Skin of body (tissue), 3 donors: ENCODE data around the gene DCAF12. TPM values are rescaled to one million over a fixed set of nuclear protein-coding genes. Genes with fewer than 3 reads are reported as not detected.
"Not testable (repeated sequence)": the region's sequence is repeated elsewhere in the genome, so short reads cannot be mapped to it uniquely, and the experiment has no call there.

Experiments used
- DNase-seq: peaks from one replicate; lab custom pipeline; 2025; lab: John Stamatoyannopoulos, UW
- small RNA-seq: library from RNA; depleted of rRNA; stranded (forward); fragments of <200 nt; gene quantifications from one replicate; pipeline ENCODE3, GENCODE V24; 2014; ENCODE audit warnings: low replicate concordance
- total RNA-seq: library from RNA; depleted of rRNA; stranded (reverse); fragments of >200 nt; gene quantifications from one replicate; pipeline ENCODE4 v1.2.3, GENCODE V29; 2014

The DCAF12 gene
- total RNA-seq, 1 donor from 2014 or later, result 34.0 TPM

DNA sequence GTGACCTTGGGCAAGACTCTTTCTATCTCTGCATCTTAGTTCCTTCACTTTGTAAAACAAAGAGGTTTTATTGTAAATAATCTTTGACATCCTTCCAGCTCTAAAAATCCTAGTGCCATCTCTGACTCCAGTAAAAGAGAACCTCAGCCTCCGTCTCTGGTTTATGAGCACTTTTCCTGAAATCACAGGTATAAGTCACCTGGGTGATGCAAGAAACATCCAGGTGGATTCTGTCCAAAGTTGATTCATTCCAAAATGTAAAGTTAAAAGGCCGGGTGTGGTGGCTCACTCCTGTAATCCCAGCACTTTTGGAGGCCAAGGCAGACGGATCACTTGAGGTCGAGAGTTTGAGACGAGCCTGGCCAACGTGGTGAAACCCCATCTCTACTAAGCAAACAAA, 56.7 kb downstream of the DCAF12 start:
- no peak for DNase-seq

GRCh38 chr9:34065541-34065940, 61.0 kb downstream of the DCAF12 start:
- DNase-seq, result no peak

DNA sequence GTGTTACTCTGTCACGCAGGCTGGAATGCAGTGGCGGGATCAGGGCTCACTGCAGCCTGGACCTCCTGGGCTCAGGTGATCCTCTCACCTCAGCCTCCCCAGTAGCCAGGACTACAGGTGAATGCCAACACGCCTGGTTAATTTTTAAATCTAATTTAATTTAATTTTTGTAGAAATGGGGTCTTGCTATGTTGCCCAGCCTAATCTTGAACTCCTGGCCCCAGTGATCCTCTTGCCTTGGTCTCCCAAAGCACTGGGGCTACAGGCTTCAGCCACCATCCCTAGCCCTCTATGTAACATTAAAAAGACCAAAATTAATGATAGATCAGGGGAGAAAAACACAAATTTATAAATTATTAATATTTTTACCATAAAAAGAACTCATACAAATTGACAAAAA, 66.5 kb downstream of the DCAF12 start:
- no peak for DNase-seq

GRCh38 chr9:34059281-34059680, 67.2 kb downstream of the DCAF12 start:
- DNase-seq, result no peak

DNA sequence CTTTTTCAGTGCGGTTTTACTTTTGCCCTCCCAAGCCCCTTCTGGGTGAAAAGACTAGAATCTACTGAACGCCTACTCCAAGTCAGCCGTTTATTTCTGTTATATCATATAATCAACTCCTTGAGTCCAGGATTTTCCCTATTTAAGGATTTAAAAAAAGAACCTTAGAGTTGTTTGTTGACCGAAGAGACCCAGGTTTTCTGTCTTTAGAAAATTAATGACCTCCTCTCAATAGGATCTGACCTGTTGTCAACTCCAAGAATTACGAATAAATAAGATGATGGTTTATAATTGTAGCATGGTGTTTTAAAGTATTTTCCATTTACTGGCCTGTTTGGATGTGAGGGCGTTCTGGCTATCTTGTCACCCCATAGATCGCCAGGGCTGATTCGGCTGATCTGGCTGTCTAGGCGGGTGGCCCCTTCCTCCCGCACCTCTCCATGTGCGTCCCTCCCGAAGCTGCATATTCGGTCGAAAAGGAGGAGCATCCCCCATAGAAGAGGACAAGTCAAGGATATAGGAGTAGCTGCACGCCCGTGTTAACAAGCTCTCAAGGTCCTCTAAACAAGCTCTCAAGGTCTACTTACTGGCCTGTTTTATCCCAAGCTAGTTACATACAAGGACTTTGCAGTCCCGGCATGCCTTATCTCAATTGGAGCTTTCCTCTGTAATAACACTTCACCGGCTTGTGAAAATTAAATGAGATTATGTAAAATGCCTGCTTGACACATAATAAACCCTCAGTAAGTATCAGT, 76.7 kb downstream of the DCAF12 start:
- no peak for DNase-seq

GRCh38 chr9:34048727-34049629, 77.5 kb downstream of the DCAF12 start, which contains the start of gene UBAP2:
Gene UBAP2, minus strand, starts transcription at chr9:34048887. Its CDS starts 31,739 bp downstream, at chr9:34017148.
- peak; percentile 98 for DNase-seq

- DNase-seq, result no peak
These were observed 78.4 kb downstream of the DCAF12 start for GRCh38 chr9:34047864-34048726.

- DNase-seq, result no peak
These were observed 79.6 kb downstream of the DCAF12 start for GRCh38 chr9:34046784-34047379.

DNA sequence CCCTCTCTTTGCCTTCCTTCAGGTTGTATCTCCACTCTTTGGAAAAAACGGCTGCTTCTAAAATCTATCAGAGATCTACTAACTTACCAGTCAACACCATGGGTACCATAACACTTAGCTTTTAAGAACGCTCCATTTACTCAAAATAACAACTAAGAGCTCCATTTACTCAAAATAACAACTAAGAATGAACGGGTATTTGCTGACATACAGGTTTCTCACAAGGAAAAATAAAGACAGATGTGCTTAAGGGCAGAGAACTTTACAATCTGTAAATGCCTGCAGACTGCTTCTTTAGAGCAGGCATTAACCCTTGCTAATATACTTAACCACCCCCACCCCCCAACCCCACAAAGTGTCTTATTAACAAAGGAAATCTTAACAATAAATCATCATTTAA, 80.6 kb downstream of the DCAF12 start:
- no peak for DNase-seq

DNA sequence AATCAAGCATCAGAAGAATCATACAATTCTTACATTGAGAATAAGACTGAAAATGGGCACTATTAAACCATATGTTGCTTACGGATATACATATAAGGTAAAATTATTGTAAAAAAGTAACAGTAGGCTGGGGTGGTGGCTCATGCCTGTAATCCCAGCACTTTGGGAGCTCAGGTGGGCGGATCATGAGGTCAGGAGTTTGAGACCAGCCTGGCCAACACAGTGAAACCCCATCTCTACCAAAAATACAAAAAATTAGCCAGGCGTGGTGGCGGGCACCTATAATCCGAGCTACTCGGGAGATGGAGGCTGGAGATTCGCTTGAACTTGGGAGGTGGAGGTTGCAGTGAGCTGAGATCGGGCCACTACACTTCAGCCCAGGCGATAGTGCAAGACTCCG, 84.4 kb downstream of the DCAF12 start:
- DNase-seq, result not testable (repeated sequence)

GRCh38 chr9:34038851-34039250, 87.6 kb downstream of the DCAF12 start:
- not testable (repeated sequence) for DNase-seq

DNA sequence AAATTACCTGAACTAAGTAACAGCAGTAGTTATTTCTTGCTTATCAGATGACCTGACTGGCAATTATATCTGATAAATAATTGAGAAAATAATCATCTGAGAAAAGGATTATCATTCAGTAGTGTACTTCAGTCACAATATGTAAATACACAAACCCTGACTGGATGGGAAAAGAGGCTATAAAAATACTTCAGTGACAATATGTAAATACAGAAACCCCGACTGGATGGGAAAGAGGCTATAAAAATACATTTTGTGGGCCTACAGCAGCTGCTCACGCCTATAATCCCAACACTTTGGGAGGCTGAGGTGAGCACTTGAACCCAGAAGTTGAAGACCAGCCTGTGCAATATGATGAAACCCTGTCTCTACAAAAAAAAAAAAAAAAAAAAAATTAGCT, 88.9 kb downstream of the DCAF12 start:
- DNase-seq, result no peak

DNA sequence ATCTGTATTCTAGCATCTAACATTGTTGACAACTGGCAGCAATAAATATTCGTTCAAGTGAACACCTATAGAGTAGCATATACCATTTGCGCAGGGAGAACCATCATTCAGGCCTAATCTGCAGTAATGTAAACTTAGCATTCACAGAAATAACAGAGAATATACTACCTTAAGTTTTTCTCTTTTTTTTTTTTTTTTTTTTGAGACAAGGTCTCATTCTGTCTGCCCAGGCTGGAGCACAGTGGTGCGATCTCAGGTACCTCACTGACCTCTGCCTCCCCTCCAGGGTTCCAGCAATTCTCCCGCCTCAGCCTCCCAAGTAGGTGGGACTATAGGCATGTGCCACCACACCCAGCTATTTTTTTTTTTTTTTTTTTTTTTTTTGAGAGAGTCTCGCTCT, 89.9 kb downstream of the DCAF12 start:
- DNase-seq, result no peak

Small RNA genes within 50 kb of the gene (small RNA-seq; reads per million reads assigned to genes)
- gene RN7SKP114, result 0.07 reads per million

Other genes with a start within 250 kb of the DCAF12 start
- 31.5 TPM for gene UBAP2, start 77.8 kb downstream of the DCAF12 start, total RNA-seq
- 26.0 TPM for gene UBAP1, start 52.3 kb upstream of the DCAF12 start, total RNA-seq
- gene KIF24, start 202.6 kb upstream of the DCAF12 start, total RNA-seq, result 2.6 TPM
- 17.3 TPM for gene NUDT2, start 202.9 kb upstream of the DCAF12 start, total RNA-seq